Measurements from ENCODE around the gene RFX7.

GRCh38 chr15:56222302-56222701, 21.4 kb downstream of the RFX7 start:
- TF ChIP-seq TAF1 (IDR thresholded peaks at IDR 0.05; ENCODE audit: borderline replicate concordance, insufficient read depth, low read length): no peak
- no peak for TF ChIP-seq POLR2AphosphoS5 (IDR thresholded peaks at IDR 0.05; ENCODE audit: low read depth, low read length)
- no peak for TF ChIP-seq SIN3A (IDR thresholded peaks at IDR 0.05; ENCODE audit: borderline replicate concordance, insufficient read depth, low read length)
- TF ChIP-seq REST (IDR thresholded peaks at IDR 0.05; ENCODE audit: insufficient read depth in 1 of 2, low read depth in 2 of 2, low read length in 2 of 2): no peak
